HG02642 (cell line): Measurements from ENCODE around the gene ANO4.

Source experiments
- ATAC-seq: cut with Tn5 transposase; IDR thresholded peaks from one replicate; pipeline ENCODE4 v1.9.1; 2021; ENCODE audit warnings: mild to moderate bottlenecking; ENCODE audit not compliant: unreplicated experiment, poor library complexity

The ANO4 gene

DNA sequence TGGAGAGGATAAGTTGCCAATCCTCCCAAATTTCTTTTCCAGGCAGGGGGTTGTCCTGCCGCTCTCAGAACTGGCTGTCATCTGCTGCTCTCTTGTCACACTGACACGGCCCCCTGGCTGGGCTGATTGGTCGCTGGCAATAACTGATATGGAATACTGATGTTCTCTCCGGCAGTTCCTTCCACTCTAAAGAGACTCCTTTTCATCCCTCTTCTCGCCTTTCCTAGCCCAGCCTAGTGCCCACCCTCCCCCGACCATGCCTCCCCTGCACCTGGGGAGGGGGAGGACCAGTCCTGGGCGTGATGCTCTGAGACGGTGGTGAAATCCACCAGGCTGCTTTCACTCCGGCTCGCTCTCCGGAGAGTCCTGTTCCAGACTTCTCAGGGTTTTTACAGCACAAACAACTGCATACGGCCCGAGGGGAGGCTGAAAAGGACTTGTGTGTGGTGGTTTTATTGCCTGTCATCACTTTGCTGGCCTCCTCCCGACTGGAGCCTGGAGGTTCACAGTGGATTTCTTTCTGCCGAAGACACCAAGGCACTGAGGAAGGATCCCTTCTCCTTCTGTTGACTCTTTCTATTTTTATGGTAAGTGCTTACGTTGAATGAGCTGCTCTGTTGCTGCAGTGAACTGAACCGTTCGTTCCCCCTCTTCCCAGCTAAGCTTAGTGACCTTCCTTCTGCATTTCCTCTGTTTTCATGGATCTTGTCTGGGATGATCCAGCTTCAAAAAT is at the start of gene ANO4:
Gene ANO4 (plus strand): TSS at position 336 of the 733 bp plus-strand sequence. CDS start 107,010 bp downstream, outside the sequence.
- ATAC-seq: no peak

DNA sequence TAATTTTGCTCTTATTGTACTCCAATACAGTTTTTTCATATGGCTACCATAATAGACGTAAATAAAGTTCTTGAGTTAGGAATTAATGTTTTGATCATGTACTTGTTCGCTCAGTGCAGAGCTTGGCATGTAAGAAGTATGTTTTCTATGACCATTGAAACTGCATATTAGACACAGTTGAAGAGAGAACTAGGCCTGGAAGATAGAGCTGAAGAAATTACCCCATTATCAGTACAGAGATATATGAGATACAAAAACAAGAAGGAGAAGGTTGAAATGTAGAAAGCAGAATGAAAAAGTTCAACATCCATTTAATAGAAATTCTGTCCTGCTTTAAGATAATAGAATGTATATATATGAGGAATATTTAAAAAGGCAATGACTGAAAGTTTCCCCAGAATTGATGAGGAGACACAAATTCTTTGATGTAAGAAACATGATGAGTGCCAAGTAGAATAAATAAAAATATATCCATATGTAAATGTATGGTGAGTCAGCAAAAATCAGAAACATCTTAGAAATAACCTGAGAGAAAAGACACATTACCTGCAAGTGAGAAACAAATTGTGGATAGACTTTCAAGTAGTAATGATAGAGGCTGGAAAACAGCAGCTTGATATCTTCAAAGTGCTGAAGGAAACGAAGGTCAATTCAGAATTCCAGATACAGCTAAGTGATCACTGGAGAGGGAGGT is 49.1 kb upstream of the ANO4 start:
- ATAC-seq: no peak

GRCh38 chr12:100752841-100753240 is 41.7 kb upstream of the ANO4 start:
- ATAC-seq: no peak

GRCh38 chr12:100753837-100754236 is 40.7 kb upstream of the ANO4 start:
- ATAC-seq: no peak

DNA sequence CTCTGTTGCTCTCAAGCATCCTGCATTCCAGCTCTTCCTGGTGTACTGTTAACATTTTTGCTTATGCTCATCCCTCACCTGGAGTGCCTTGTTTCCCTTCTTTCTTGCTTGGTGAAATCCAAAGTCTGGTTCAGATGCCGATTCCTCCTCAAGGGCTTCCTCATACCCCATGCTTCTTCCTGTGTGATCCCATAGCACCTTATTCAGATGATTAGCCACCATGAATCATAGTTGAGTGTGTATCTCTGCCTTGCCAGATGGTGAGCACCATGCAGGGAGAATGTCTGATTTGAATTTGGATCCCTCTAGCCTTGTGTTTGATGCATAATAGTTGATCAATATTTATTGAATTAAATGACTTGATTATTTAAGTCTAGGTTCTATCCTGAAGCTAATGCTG is 39.4 kb upstream of the ANO4 start:
- no peak for ATAC-seq

DNA sequence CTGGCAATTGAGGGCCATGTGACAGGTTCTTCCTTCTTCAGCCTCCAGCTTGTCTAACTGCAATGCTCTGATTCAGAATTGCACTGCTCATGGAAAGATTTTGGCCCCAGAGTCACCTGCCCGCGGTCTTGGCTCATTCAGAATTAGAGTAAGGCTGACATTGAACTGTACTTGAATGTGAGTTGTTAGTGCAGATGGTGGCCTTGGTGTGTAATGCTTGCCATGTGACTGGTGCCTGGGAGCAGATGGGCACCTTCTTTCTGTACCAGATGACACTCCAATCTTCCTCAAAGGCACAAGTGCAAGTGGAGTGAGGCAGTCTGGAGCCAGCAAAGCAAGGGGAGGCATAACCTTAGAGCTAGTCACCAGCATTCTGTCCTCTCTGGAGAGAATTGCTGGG is 36.5 kb upstream of the ANO4 start:
- no peak for ATAC-seq

DNA sequence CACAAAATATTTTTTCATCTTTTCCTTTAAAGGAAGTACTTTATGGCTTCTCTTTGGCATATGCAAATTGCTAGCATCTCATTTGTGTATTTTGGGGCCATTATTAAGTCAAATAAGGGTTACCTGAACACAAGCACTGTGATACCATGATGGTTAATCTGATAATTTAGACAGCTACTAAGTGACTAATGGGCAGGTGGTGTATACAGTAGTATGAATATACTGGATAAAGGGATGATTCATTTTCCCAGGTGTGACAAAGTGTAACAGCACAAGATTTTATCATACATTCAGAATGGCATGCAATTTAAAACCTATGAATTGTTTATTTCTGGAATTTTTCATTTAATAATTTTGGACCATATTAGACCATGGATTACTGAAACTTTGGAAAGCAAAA is 27.2 kb upstream of the ANO4 start:
- no peak for ATAC-seq

- ATAC-seq: no peak
These were observed 26.6 kb upstream of the ANO4 start for GRCh38 chr12:100767950-100768349.

DNA sequence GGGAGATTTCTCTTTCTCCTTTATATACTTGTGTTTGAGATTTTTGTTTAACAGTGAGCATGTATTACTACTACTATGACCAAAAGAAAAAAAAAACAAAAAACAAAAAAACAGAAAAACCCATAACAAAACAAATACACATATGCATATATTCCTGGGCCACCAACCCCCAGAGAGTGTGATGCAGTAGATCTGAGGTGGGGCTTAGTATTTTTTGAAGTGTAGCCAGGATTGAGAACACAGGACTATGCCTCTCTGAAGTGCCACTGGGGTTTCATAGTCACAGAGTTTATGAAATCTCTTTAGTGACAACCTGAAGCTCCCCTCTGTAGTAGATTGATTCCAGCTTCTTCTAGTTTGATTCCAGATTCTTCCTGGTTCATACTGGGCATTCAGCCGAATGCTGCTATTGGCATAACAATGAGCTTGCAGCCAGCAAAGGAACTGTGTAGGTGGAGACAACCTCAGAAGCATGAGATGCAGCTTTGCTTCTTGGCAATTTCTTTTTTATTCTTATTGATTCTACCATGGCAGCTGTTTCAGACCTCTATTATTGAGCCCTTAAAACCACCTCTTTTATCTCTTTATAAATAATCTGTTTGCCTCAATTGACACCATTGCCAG is 15.5 kb upstream of the ANO4 start:
- ATAC-seq: no peak

GRCh38 chr12:100789146-100789545 is 5.4 kb upstream of the ANO4 start:
- ATAC-seq: no peak

DNA sequence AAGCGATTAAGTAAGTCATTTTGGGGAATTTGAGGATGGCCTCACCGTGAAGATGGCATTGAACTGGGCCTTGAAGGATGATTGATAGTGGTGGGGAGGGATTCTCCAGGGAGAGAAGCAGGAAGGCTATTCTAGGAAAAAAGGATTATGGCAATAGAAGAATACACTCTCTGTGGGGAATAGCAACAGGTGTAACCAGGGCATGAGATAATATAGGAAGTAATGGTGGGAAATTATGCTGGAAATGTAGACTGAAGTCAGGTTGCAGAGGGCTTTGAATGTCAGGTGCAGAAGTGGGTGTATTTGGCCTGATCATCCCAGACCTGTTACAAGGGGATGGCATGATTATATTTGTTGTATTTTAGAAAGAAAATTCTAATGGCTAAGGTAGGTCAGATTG is 4.6 kb upstream of the ANO4 start:
- no peak for ATAC-seq

DNA sequence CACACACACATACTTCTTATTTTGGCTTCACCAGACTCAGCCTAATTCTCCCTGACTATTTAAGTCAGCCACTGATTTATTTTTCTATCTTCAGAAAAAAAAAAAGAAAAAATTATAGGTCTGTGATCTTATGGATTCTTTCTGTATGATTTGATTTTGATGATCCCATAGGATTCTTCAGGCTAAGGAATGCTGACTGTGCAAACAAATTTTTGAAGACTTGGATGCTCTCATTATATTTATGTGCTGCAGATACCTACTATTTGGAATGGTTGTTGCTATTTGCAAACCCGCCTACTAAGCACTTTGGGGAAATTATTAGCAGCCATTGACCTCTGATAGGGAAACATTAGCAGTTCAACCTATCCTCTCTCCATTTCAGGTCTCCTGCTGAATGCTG is 4.0 kb upstream of the ANO4 start:
- no peak for ATAC-seq

DNA sequence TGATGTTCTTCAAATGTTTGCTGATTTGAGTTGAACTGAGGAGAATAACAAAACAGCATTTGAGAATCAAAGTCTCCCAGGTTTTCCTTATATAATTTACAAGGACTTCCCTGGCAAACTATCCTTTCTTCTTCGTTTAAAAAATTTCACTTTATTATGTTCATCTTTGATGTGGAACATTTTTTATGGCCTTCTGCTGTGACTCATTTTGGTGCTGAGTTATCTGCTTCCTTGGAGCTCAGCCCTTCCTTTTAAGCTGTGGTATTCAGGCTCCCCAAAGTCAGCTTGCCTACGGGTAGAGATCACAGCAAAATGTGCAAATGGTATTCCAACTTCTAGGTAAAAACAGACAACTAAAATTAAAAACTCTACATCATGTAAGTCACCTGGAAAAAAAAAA is 1.4 kb upstream of the ANO4 start:
- no peak for ATAC-seq

DNA sequence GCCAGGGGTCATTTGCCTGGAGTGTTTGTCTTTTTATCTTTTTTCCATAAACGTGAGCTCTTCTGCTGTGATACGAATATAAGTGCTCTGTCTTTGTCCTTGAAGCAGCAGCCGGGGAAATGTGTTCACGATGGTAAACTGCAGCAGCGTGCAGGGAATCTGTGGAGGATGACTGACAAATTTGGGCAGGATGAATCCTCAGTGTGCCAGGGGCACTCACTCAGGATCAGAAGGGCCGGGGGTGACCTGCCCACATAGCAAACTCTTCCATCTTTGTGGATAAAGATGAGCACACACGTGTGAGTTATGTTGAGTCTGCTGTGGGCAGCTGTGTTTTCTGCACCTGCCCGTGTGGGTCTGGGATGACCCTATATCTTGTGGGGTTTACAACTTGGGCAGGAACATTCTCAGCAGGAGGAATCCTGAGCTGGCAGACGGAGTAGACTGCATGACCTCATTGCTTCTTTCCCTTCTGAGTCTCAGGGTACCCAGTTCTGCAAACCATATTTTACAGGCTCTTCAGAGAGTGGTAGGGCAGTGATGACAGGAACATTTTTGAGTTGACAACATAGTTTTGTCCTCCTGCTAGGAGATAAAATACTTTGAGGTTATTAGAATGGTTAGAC is 711 bp downstream of the ANO4 start:
- ATAC-seq: no peak

- ATAC-seq: no peak
These were observed 1.2 kb downstream of the ANO4 start for GRCh38 chr12:100795800-100796179.

DNA sequence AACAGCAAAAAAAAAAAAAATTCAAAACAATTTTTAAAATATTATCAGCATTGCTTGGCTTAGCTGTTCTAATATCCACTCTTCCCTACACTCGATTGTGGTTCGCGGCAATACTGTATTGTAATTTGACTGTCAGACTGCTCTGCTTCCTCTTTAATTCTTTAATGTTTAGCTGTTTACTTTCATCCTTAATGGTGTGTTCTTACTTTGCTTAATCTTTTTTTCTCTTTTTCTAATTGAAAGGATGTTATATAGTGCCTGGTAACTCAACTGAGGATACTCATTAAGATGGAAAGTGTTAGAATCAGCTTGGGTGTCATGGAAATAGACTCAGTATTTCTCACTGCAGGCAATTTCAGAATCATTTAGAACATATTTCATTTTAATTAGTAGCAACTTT is 2.0 kb downstream of the ANO4 start:
- no peak for ATAC-seq

- no peak for ATAC-seq
These were observed 2.7 kb downstream of the ANO4 start for GRCh38 chr12:100797246-100797645.

DNA sequence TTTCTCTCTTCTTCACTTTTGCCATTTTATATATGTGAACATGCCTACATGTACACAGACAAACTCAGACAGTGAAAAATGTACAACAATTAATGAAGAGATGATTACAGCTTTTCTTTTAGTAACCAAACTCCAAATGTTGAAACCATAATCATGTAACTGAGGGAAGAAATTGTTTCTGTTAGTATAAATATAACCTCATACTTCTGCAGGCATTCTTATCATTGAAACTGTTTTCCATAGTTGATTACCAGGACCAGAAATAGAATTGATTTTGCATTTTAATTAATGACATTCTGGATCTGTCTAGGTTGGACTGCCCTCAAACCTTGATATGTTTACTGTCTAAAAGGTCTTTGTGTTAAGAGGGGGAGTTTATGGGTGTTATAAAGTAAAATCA is 3.2 kb downstream of the ANO4 start:
- ATAC-seq: no peak

DNA sequence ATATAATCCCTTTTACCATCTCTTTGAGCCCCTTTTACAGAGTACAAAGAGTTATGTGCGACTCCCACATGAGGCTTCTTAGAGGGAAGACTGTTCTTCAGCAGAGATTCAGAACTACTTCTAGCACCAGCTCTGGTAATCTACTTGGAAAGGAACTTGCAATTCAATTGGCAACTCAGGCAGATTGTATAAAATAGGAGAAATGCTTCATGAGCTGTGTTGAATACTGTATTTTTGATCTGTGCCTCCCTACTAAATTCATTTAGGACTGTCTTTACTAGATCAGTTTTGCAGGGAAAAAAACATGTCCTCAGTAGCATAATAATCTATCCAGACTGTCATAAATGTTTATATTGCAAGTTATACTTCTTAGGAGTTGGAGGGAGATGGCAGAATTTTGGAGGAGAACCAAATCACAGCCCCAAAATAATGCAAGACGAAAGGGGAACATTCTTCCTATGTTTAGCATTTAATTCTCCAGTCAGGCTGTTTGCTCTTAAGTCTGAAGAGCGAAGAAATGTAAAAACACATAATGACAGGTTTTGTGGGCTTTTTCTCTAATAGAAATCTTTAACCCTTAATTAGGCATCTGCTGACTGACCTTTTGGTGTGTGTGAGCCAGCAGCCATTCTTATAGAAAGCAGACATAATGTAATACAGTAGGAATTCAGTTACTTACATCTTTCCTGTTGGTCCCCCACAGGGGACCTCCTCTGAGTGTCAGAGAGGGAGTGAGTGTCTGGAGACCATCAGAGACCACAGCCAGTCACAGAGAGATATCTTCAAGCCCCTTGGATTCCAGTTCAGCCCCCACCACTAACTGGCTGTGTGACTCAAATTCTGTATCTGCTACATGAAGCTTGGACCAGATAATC is 3.9 kb downstream of the ANO4 start:
- ATAC-seq: no peak

GRCh38 chr12:100799770-100800169 is 5.2 kb downstream of the ANO4 start:
- no peak for ATAC-seq
